NCI-H1092 (cell line): ENCODE results near the gene TVP23B.
A peak's percentile ranks its signal among the peaks of the same experiment; 100 is the strongest.
"Not testable (repeated sequence)": the region's sequence is repeated elsewhere in the genome, so short reads cannot be mapped to it uniquely, and the experiment has no call there.

Experiments
- DNase-seq: peaks from one replicate; lab custom pipeline; 2025; lab: John Stamatoyannopoulos, UW

TVP23B gene

DNA sequence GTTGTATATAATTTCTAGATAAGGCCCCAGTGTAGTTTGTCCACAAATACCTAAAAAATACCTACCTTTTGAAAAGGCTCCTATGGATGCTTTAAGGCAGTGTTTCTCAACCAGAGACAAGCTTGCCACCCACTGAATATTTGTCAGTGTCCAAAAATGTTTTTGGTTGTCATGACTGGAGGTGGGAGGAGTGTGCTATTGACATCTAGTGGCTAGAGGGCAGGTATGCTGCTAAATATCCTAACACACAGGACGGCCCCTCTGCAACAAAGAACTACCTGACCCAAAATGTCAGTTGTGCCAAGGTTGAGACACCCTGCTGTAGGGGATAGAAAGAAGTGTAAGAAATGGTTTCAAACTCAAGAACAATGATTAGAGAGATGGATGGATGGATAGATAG is 10.4 kb downstream of the TVP23B start:
- DNase-seq: not testable (repeated sequence)

DNA sequence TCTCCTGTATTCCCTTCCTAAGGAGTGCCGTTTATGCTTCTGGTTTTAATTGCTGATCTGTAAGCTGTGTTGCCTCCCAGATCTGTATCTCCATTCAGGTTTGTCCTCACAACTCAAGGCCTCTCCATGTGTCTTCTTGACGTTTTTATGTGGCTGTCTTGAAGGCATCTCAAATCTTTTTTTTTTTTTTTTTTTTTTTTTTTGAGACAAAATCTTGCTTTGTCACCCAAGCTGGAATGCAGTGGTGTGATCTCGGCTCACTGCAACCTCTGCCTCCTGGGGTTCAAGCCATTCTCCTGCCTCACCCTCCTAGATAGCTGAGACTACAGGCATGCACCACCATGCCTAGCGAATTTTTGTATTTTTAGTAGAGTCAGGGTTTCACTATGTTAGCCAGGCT is 13.9 kb downstream of the TVP23B start:
- not testable (repeated sequence) for DNase-seq

DNA sequence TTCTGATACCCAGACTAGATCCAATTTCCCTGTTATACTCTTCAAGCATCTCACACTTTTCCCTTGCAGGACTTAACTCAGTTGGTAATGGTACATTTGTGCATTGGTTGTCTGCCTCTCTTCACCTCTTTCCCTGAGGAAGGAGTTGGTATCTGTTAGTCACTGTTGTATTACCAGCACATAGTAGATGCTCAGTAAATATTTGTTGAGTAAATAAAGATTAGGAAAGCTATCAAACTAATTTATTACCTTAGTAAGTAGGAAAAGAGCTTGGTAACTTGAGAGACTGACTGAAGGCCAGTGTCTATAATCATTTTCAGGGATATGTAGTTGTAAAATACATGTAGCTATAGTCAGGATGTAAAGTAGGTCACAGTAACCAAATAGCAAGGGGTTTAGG is 15.9 kb downstream of the TVP23B start:
- DNase-seq: not testable (repeated sequence)

DNA sequence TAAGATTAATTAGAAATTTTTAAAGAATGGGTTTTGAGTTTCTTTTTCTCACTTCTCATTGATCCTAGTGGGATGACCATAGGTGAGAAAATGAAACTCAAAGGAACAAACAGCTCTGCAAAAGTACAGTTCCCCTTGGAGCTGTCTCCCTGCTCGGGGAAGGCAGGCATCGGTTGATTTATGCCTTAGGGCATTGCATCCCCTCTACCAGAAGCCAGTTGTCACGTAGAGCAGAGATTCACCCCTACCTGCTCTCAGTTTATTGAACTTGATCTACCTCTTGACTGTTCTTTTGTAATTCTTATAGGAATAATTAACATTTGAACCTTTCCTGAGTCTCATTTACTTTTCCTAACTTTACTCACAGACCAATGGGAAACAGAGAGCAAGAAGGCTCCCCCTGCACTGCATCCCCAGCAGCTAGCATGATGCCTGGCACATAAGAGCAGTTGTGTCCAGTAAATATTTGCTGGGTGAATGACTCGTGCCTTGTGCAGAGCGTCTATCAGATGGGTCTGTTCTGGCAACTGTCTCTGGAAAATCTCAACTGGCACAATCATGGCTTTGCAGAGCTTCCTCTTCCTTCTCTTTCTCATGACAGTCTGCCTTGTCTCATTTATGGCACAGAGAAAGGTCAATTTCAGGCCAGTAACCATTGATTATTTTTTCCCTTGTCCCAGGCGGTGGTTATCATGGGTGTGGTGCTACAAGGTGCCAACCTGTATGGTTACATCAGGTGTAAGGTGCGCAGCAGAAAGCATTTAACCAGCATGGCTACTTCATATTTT is 22.7 kb downstream of the TVP23B start:
- DNase-seq: not testable (repeated sequence)

DNA sequence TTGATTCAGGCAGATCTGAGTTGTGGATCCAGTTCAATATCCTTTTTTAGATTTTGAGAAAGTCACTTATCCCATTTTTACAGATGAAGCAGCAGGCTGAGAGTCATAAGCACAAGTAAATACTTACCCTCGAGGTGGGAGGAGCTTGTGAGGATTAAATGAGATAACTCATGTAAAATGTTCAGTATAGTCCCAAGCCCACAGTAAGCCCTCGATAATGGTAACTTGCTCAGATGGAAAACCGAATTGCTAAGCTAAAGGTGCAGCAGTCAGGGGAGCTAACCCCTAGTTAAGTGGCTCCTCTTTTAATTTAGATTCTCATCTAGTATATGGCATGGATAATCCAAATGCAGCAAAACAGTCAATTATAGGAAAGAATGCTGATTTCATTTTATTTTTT is 34.9 kb downstream of the TVP23B start:
- DNase-seq: not testable (repeated sequence)

DNA sequence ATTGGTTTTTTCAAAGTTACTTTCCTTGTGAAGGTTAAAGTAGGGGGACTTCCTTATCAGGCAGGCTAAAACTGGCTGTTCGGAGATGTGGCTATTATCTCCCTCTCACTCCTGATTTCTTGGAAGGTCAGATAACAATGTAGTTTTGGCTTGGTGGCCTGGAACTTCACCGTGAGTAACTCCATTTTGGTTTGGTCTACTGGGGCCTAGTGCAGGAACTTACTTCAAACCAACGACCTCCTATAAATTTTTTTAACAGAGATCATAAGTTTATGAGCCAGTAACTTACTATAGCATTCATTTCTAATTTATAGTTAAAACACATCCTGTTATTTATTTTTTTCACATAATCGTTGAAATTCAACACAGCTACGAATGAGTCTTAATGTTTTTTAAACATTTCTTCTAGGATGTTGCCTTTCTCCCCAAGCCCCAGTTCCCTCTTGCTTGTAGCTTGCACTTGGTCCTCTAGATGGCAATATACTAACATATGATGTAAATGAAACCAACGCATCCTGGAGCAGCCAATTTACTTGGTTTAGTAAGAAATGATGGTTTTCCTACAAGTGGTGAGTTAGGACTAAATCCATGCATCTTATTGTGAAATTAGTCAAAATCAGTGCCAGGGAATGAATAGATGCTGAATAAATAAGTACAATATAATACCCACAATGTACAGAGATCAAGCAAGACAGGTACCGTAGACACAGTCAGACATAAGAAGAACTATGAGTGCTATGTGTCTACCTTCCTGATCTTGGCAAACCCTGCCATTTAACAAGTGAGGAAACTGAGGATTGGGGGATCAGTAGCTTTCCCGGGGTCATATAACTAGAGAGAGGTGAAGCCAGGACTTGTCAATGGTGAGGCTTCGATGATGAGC is 35.7 kb downstream of the TVP23B start:
- peak; percentile 6 for DNase-seq

DNA sequence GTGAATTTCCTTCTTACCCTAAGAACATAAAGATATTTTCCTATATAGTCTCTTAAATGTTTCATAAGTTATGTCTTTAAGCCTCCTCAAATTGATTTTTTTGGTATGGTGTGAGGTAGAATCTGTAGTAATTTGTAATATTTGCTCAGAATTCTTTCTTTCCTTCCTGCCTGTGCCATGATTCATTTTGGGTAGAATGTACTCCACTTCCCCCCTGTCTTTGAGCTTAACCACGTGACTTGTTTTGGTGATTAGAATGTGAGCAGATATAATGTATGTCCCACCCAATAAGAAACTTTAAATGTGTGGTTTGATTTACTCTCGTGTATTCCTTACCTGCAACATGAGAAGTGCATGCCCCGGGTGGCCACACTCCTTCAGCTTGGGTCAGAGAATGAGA is 40.4 kb downstream of the TVP23B start:
- DNase-seq: not testable (repeated sequence)

DNA sequence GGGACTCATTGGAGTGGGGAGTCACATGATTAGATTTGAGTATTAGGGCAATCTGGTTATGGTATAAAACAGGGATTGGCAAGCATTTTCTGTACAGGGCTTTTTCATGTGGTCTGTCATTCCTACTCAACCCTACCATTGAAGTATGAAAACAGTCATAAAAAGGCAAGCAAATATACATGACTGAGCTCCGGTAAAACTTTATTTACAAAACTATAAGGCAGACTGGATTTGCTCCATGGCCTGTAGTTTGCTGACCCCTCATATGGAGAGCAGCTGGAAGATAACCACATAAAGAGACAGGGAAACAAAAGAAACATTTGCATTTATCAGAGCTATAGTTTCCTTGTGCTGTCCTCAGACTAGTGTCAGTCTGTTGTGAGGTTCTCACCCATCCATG is 46.6 kb downstream of the TVP23B start:
- not testable (repeated sequence) for DNase-seq

DNA sequence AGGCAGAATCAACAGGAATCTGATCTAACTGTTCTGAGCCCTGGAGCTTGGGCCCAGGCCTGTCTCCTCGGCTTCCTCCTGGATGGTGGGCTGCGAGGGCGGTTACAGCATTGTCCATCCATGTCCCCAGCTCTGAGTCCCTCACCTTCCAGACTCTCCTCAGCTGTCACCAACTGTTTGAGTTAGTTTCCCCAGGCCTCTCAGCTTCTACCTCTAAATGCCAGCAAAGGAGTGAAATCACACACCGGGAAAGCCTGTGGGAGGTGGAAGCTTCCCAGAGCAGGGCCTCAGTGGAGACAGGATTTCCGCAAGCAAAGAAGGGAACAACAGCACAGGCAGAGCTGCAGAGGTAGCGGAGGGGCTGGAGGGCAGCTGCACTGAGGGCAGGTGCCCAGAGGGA is 67.5 kb downstream of the TVP23B start:
- DNase-seq: no peak

DNA sequence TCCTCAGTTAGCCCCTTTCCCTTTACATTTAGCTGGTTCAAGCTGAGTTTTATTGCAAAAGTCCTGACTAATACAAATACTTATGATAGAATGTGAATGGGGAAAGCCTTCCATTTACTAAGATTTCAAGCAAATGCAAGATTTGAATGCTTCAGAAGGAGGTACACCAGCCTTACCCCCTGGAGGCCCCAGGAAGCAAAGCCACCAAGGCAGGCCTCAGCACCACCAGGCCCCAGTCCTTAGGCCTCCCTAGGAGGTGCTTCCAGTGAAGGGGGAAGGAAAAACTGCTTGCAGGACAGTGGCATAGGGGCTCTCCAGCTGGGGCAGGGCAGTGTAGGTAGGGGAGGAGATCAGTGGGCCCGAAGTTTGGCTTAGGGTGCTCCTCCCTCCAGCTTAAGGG is 69.7 kb downstream of the TVP23B start:
- DNase-seq: no peak

DNA sequence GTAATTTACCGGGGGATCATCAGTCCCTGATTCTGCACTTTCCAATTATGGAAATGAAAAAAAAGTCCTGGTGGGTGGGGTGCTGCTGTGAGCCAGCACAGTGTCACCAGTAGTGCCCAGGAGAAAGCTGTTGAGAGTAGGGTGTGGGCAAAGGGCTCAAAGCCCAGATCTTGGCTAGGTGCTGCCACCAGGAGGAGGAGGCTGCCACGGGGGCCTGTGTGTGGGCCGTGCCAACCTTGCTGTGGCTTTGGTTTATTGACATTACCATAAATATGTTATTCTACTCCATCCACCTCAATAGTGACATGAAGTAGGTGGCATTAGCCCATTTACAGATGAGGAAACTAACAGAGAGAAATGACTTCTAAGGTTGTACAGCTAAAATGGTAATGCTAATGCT is 70.2 kb downstream of the TVP23B start:
- DNase-seq: no peak

DNA sequence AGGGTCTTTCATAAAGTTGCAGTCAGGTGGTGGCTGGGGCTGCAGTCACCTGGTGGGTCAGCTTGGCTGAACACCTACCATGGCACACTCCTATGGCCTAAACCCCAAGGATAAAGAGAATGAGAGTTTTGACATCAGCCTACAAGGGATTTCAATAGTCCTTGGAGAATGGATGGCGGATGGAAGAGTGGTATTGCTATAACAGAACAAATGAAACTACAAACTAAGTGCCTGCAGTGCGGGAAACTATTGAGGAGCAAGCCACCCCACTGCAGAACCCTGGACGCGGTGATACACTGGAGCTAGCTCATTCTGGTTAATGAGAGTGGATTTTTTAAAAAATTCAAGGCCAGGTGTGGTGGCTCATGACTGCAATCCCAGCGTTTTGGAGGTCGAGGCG is 74.0 kb downstream of the TVP23B start:
- DNase-seq: no peak

DNA sequence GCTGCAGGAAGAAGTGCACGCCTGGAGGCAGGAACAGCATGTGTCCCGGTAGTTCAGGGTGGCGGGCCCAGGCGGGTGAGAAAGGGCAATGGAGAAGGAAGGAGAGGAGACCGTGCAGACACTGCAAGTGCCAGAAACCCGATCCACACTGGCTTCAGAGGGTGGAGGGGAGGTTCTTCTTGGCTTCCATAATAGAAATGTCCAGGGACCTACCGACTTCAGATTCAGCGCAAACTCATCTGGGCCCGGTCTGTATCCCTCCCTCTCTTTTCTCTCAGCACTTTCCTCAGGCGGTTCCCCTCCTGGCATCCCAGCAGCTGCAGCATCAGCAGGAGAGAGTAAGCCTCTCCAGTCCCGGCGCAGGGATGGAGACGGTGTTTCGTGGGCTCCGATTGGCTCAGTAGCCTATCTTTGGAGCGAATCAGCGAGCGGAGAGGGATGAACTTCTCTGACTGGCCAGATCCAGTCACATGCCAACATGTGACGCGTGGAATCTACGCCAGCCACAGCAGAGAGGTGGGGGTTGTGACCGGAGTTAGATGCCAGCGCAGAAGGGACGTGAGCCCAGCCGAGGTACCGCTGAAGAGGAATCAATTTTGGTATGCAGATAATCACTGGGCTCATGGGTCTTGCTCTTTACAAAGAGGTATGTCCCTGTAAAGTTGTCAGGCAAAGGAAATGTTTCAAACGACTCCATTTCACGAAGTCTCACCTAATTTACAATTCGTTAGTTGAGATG is 75.0 kb downstream of the TVP23B start:
- peak; percentile 90 for DNase-seq
